H1 (cell line): Measurements from ENCODE around the gene MRPS14. TPM values are rescaled to one million over a fixed set of nuclear protein-coding genes. Genes with fewer than 3 reads are reported as not detected.

Experiments
- CTBP2 ChIP-seq: IDR thresholded peaks from 2 replicates; pipeline ENCODE4 v1.7.0; 2011; ENCODE audit warnings: borderline replicate concordance, mild to moderate bottlenecking, moderate library complexity, mixed read lengths, low read length; ENCODE audit not compliant: insufficient read depth, insufficient read length
- RAD21 ChIP-seq, 2 experiments: IDR thresholded peaks in 1 of 2; conservative IDR thresholded peaks in 1 of 2; 2 replicates each; pipeline ENCODE4 v1.6.1; 2011; ENCODE audit warnings: low read depth in 2 of 2, low read length in 2 of 2, improper control_type of control experiment in 1 of 2, inconsistent platforms in 1 of 2, mild to moderate bottlenecking in 1 of 2, moderate library complexity in 1 of 2
- polyA plus RNA-seq, 7 experiments: library from polyadenylated mRNA; depleted of rRNA in 3 of 7; stranded (reverse) in 5 of 7; unstranded in 2 of 7; fragments of >200 nt in 5 of 7; fragments of 200-250 nt in 2 of 7; gene quantifications; 1 replicate in 5 of 7; 2 replicates in 1 of 7; 4 replicates in 1 of 7; pipeline versions ENCODE4 v1.2.1 to v1.2.3, GENCODE V29; 2011 to 2013; ENCODE audit warnings: missing spikeins in 2 of 7, mixed read lengths in 2 of 7
- total RNA-seq: library from RNA; stranded (reverse); fragmentation: NEBNext Ultra II Directional; extraction: Animal tissue kit (Norgen Biotek cat#: 25700); gene quantifications from 2 replicates; pipeline ENCODE4 v1.2.1, GENCODE V29; 2021

The MRPS14 gene
- total and polyA plus RNA-seq, 2 of the 8 experiments (the other 6 are each of a cell fraction or from before 2014, with no cell fraction given) = 27.5 to 38.7 TPM

DNA sequence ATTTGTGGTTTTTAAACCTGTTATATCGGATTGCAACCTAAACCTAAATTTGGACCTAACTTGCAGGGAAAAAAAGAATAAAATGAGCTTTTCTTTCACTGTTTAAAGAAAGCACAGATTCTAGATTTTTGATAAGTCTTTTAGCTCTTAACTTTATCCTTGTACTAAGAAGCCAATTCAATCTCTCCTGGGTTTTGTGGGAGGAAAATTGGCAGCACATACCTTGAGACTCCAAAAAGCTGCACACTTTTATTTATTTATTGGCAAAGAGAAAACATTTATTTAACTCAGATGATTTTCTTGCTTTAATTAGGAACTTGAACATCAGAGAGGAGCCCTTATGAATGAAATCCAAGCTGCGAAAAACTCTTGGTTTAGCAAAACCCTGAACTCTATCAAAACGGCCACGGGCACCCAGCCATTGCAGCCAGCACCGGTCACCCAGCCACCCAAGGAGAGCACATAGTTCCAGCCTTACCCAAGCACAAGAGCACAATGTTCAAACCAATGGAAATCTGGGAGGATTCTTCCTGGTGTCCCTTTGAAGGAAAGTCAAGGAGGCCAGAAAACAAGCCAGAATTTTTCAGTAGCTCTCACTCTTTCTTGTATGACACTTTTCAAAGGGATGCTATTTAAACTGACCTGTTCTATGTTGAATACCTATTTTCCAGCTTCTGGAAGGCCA lies 33.5 kb downstream of the MRPS14 start (continued):
- TF ChIP-seq RAD21 (IDR thresholded peaks at IDR 0.05 in 1 of 2, conservative IDR thresholded peaks at IDR 0.05 in 1 of 2; ENCODE audit: low read depth in 2 of 2, low read length in 2 of 2) (no peak), CTBP2 (no peak)
